Measurements from ENCODE around the gene OASL.
"Not testable (repeated sequence)": the region's sequence is repeated elsewhere in the genome, so short reads cannot be mapped to it uniquely, and the experiment has no call there.

Gene OASL

GRCh38 chr12:121077440-121077839, 38.4 kb upstream of the OASL start:
- H3K36me3 ChIP-seq (ENCODE audit: control insufficient read depth, insufficient read depth, low read length); H3K27me3 ChIP-seq (replicated peaks; ENCODE audit: control insufficient read depth, insufficient read depth, low read length, poor library complexity, severe bottlenecking); H3K4me3 ChIP-seq (ENCODE audit: insufficient read depth, low read depth, low read length, poor library complexity, severe bottlenecking); H3K9me3 ChIP-seq (ENCODE audit: control insufficient read depth, low read length); DNase-seq; H3K4me1 ChIP-seq (ENCODE audit: control insufficient read depth, insufficient read depth, low read length, poor library complexity, severe bottlenecking); H3K27ac ChIP-seq (ENCODE audit: insufficient read depth, low read length, poor library complexity, severe bottlenecking): not testable (repeated sequence)

DNA sequence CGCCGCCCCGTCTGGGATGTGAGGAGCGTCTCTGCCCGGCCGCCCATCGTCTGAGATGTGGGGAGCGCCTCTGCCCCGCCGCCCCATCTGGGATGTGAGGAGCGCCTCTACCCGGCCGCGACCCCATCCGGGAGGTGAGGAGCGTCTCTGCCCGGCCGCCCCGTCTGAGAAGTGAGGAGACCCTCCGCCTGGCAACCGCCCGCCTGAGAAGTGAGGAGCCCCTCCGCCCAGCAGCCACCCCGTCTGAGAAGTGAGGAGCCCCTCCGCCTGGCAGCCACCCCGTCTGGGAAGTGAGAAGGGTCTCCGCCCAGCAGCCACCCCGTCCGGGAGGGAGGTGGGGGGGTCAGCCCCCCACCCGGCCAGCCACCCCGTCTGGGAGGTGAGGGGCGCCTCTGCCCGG, 36.9 kb upstream of the OASL start:
- H3K27ac ChIP-seq (ENCODE audit: insufficient read depth, low read length, poor library complexity, severe bottlenecking); H3K9me3 ChIP-seq (ENCODE audit: control insufficient read depth, low read length); H3K4me1 ChIP-seq (ENCODE audit: control insufficient read depth, insufficient read depth, low read length, poor library complexity, severe bottlenecking); H3K27me3 ChIP-seq (replicated peaks; ENCODE audit: control insufficient read depth, insufficient read depth, low read length, poor library complexity, severe bottlenecking); H3K36me3 ChIP-seq (ENCODE audit: control insufficient read depth, insufficient read depth, low read length); H3K4me3 ChIP-seq (ENCODE audit: insufficient read depth, low read depth, low read length, poor library complexity, severe bottlenecking); DNase-seq: not testable (repeated sequence)

- Histone ChIP-seq H3K36me3 (ENCODE audit: control insufficient read depth, insufficient read depth, low read length) (no peaks in the 10 kb centered on the region), H3K9me3 (ENCODE audit: control insufficient read depth, low read length) (no peaks in the 10 kb centered on the region), H3K4me1 (ENCODE audit: control insufficient read depth, insufficient read depth, low read length, poor library complexity, severe bottlenecking) (no peaks in the 10 kb centered on the region), H3K27me3 (replicated peaks; ENCODE audit: control insufficient read depth, insufficient read depth, low read length, poor library complexity, severe bottlenecking) (no peaks in the 10 kb centered on the region), H3K27ac (ENCODE audit: insufficient read depth, low read length, poor library complexity, severe bottlenecking) (no peak overlapping the region), H3K4me3 (ENCODE audit: insufficient read depth, low read depth, low read length, poor library complexity, severe bottlenecking) (no peak overlapping the region)
- no peak for DNase-seq
Observed at GRCh38 chr12:121072147-121072546, 33.1 kb upstream of the OASL start.

GRCh38 chr12:121069206-121069605, 30.2 kb upstream of the OASL start:
- H3K4me1 ChIP-seq (ENCODE audit: control insufficient read depth, insufficient read depth, low read length, poor library complexity, severe bottlenecking): no peaks in the 10 kb centered on the region
- no peak overlapping the region for H3K4me3 ChIP-seq (ENCODE audit: insufficient read depth, low read depth, low read length, poor library complexity, severe bottlenecking)
- DNase-seq: no peak
- no peaks in the 10 kb centered on the region for H3K27me3 ChIP-seq (replicated peaks; ENCODE audit: control insufficient read depth, insufficient read depth, low read length, poor library complexity, severe bottlenecking)
- no peak overlapping the region for H3K27ac ChIP-seq (ENCODE audit: insufficient read depth, low read length, poor library complexity, severe bottlenecking)
- H3K36me3 ChIP-seq (ENCODE audit: control insufficient read depth, insufficient read depth, low read length): no peaks in the 10 kb centered on the region
- no peaks in the 10 kb centered on the region for H3K9me3 ChIP-seq (ENCODE audit: control insufficient read depth, low read length)

DNA sequence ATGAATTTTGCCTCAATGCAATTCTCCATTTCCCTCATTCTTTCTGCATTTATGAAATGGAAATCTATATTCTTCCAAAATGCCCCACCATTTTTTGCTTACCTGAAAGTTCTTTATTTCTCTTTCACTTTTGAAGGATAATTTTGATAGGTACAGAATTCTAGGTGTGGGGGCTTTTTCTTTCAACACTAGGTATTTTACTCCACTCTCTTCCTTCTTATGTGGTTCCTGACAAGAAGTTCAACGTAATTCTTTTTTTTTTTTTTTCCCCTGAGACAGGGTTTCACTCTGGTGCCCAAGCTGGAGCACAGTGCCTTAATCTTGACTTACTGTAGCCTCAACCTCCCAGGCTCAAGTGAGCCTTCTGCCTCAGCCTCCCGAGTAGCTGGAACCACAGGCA, 26.3 kb upstream of the OASL start:
- no peak for DNase-seq

GRCh38 chr12:121064586-121064985, 25.5 kb upstream of the OASL start:
- H3K27ac ChIP-seq (ENCODE audit: insufficient read depth, low read length, poor library complexity, severe bottlenecking); H3K9me3 ChIP-seq (ENCODE audit: control insufficient read depth, low read length); H3K4me1 ChIP-seq (ENCODE audit: control insufficient read depth, insufficient read depth, low read length, poor library complexity, severe bottlenecking); H3K36me3 ChIP-seq (ENCODE audit: control insufficient read depth, insufficient read depth, low read length); H3K4me3 ChIP-seq (ENCODE audit: insufficient read depth, low read depth, low read length, poor library complexity, severe bottlenecking); DNase-seq; H3K27me3 ChIP-seq (replicated peaks; ENCODE audit: control insufficient read depth, insufficient read depth, low read length, poor library complexity, severe bottlenecking): not testable (repeated sequence)

More for the DNA sequence above, 26.3 kb upstream of the OASL start:
- H3K4me1 ChIP-seq (ENCODE audit: control insufficient read depth, insufficient read depth, low read length, poor library complexity, severe bottlenecking): peaks cover 3% of the 10 kb centered on the region
- H3K27me3 ChIP-seq (replicated peaks; ENCODE audit: control insufficient read depth, insufficient read depth, low read length, poor library complexity, severe bottlenecking): no peaks in the 10 kb centered on the region
- H3K36me3 ChIP-seq (ENCODE audit: control insufficient read depth, insufficient read depth, low read length): no peaks in the 10 kb centered on the region
- no peaks in the 10 kb centered on the region for H3K9me3 ChIP-seq (ENCODE audit: control insufficient read depth, low read length)
- no peak overlapping the region for H3K27ac ChIP-seq (ENCODE audit: insufficient read depth, low read length, poor library complexity, severe bottlenecking)
- no peak overlapping the region for H3K4me3 ChIP-seq (ENCODE audit: insufficient read depth, low read depth, low read length, poor library complexity, severe bottlenecking)

- no peaks in the 10 kb centered on the region for H3K36me3 ChIP-seq (ENCODE audit: control insufficient read depth, insufficient read depth, low read length)
- H3K27me3 ChIP-seq (replicated peaks; ENCODE audit: control insufficient read depth, insufficient read depth, low read length, poor library complexity, severe bottlenecking): no peaks in the 10 kb centered on the region
- H3K4me3 ChIP-seq (ENCODE audit: insufficient read depth, low read depth, low read length, poor library complexity, severe bottlenecking): no peak overlapping the region
- peaks cover 6% of the 10 kb centered on the region for H3K4me1 ChIP-seq (ENCODE audit: control insufficient read depth, insufficient read depth, low read length, poor library complexity, severe bottlenecking)
- H3K27ac ChIP-seq (ENCODE audit: insufficient read depth, low read length, poor library complexity, severe bottlenecking): no peak overlapping the region
- no peaks in the 10 kb centered on the region for H3K9me3 ChIP-seq (ENCODE audit: control insufficient read depth, low read length)
- DNase-seq: no peak
Observed at GRCh38 chr12:121064116-121064515, 25.1 kb upstream of the OASL start.

GRCh38 chr12:121062391-121063045, 23.5 kb upstream of the OASL start:
- DNase-seq: no peak
- Histone ChIP-seq H3K4me1 (ENCODE audit: control insufficient read depth, insufficient read depth, low read length, poor library complexity, severe bottlenecking) (peaks cover 6% of the 10 kb centered on the region), H3K36me3 (ENCODE audit: control insufficient read depth, insufficient read depth, low read length) (no peaks in the 10 kb centered on the region), H3K9me3 (ENCODE audit: control insufficient read depth, low read length) (no peaks in the 10 kb centered on the region), H3K4me3 (ENCODE audit: insufficient read depth, low read depth, low read length, poor library complexity, severe bottlenecking) (no peak overlapping the region), H3K27ac (ENCODE audit: insufficient read depth, low read length, poor library complexity, severe bottlenecking) (no peak overlapping the region), H3K27me3 (replicated peaks; ENCODE audit: control insufficient read depth, insufficient read depth, low read length, poor library complexity, severe bottlenecking) (no peaks in the 10 kb centered on the region)

DNA sequence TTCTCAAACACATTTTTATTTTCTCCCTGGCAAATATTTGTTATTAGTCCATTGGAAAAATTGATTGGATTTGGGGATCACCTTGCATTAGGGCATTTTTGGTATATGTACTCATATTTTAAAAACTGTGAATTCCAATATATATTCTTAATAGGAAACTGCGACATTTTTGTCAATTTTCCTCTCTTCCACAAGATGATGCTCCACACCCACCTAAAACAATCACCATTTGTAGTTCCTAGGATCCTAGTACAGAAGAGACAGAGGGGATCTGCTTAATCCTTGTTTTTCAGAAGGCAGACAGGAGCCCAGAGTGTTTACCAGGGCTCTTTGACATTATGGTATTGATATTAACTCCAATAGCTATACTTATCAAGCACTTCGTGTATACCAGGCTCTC, 22.8 kb upstream of the OASL start:
- Histone ChIP-seq H3K4me1 (ENCODE audit: control insufficient read depth, insufficient read depth, low read length, poor library complexity, severe bottlenecking) (peaks cover 6% of the 10 kb centered on the region), H3K27ac (ENCODE audit: insufficient read depth, low read length, poor library complexity, severe bottlenecking) (no peak overlapping the region), H3K4me3 (ENCODE audit: insufficient read depth, low read depth, low read length, poor library complexity, severe bottlenecking) (no peak overlapping the region), H3K27me3 (replicated peaks; ENCODE audit: control insufficient read depth, insufficient read depth, low read length, poor library complexity, severe bottlenecking) (no peaks in the 10 kb centered on the region), H3K9me3 (ENCODE audit: control insufficient read depth, low read length) (no peaks in the 10 kb centered on the region), H3K36me3 (ENCODE audit: control insufficient read depth, insufficient read depth, low read length) (no peaks in the 10 kb centered on the region)
- no peak for DNase-seq

DNA sequence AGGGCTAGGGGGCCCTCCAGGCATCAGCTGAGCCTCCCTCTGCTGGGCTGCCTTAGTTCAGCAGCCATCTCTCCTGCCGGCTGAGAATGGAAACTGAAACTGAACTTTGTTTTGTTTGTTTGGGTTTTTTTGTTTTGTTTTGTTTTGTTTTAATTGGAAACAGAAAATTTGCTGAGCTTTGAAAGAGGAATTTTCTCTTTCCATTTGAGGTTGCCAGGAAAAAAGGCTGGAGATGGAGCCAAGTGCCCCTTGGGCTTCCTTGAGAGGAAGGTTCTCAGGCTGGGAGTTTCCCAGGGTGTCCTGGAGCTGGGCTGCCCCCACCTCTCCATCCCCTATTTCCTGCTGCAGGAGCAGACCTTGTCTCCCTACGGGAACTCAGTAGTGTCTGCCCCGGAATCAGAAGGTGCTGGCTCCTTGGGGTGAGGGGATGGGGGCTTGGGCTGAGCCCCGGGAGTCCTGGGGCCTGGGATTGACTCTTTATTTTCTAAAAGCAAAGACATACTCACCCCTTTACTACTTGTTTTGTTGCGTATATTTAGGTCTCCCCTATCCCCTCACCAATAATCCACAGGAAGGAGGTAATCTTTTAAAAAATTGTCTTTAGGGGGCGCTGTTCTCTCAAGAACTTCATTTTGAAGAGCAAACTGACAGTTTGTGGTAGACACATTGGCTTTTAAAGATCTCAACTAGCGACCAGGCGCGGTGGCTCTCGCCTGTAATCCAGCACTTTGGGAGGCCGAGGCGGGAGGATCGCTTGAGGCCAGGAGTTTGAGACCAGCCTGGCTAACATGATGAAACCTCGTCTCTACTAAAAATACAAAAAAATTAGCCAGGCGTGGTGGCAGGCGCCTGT, 21.3 kb upstream of the OASL start:
- Histone ChIP-seq H3K9me3 (ENCODE audit: control insufficient read depth, low read length) (no peaks in the 10 kb centered on the region), H3K27me3 (replicated peaks; ENCODE audit: control insufficient read depth, insufficient read depth, low read length, poor library complexity, severe bottlenecking) (no peaks in the 10 kb centered on the region), H3K4me3 (ENCODE audit: insufficient read depth, low read depth, low read length, poor library complexity, severe bottlenecking) (peak overlapping the region; percentile 61), H3K4me1 (ENCODE audit: control insufficient read depth, insufficient read depth, low read length, poor library complexity, severe bottlenecking) (peaks cover 6% of the 10 kb centered on the region), H3K36me3 (ENCODE audit: control insufficient read depth, insufficient read depth, low read length) (no peaks in the 10 kb centered on the region), H3K27ac (ENCODE audit: insufficient read depth, low read length, poor library complexity, severe bottlenecking) (peak overlapping the region; percentile 81)
- DNase-seq: peak; percentile 38 to 55 (median 48)
